Panc1 (cell line): ENCODE results near the gene NIPAL1. TPM values are rescaled to one million over a fixed set of nuclear protein-coding genes. Genes with fewer than 3 reads are reported as not detected.

Experiments
- ATAC-seq: fragments of 200-7000 bp; cut with Tn5 transposase; 2 replicates; pipeline ENCODE4 v1.9.1; 2020; ENCODE audit warnings: mild to moderate bottlenecking, moderate library complexity
- BruUV-seq: library from RNA; stranded (reverse); fragments of 400-500 nt; replicated peaks from 2 replicates; lab custom pipeline; 2021; lab: Mats Ljungman, UMichigan
- CTCF ChIA-PET: fragments of 300-600 bp; sonication (Branson Sonifier 250); formaldehyde crosslinking; loops from one replicate; lab custom pipeline; 2022; ENCODE audit warnings: antibody characterized with exemption; lab: Charles Lee
- POLR2A ChIA-PET: fragments of 300-600 bp; sonication (Branson Sonifier 250); formaldehyde crosslinking; loops from one replicate; lab custom pipeline; 2022; ENCODE audit warnings: antibody characterized with exemption; lab: Charles Lee
- DNase-seq: peaks from one replicate; pipeline ENCODE4 v3.0.0-alpha.2; 2010; ENCODE audit warnings: low read depth, low spot score
- H3K27ac ChIP-seq: 2 replicates; pipeline ENCODE4 v1.5.1; 2011; ENCODE audit warnings: mild to moderate bottlenecking, low read length, inconsistent platforms
- H3K27me3 ChIP-seq: fragments of 200-500 bp; sonication (Bioruptor generic); 2 replicates; pipeline ENCODE4 v1.6.0; 2014; ENCODE audit warnings: low read length, inconsistent platforms; ENCODE audit not compliant: control insufficient read depth, insufficient read depth
- H3K36me3 ChIP-seq: fragments of 200-500 bp; sonication (Bioruptor generic); 2 replicates; pipeline ENCODE4 v1.5.1; 2014; ENCODE audit warnings: inconsistent platforms, mild to moderate bottlenecking, low read length, moderate library complexity; ENCODE audit not compliant: control insufficient read depth, insufficient read depth
- H3K4me1 ChIP-seq: 2 replicates; pipeline ENCODE4 v1.5.1; 2011; ENCODE audit warnings: inconsistent platforms, mild to moderate bottlenecking, low read length, moderate library complexity; ENCODE audit not compliant: control insufficient read depth, insufficient read depth
- H3K4me3 ChIP-seq, 2 experiments: 2 replicates each; pipeline ENCODE4 v1.5.1; 2011 to 2012; ENCODE audit warnings: low read depth in 2 of 2, low read length in 2 of 2, mild to moderate bottlenecking in 2 of 2, inconsistent platforms in 1 of 2, moderate library complexity in 1 of 2
- H3K9me3 ChIP-seq: fragments of 200-500 bp; sonication (Bioruptor generic); 2 replicates; pipeline ENCODE4 v1.5.1; 2014; ENCODE audit warnings: low read depth, mild to moderate bottlenecking, inconsistent platforms, low read length, moderate library complexity; ENCODE audit not compliant: control insufficient read depth, insufficient read depth
- CTCF ChIP-seq: fragments of 450-650 bp; IDR thresholded peaks from 2 replicates; pipeline ENCODE4 v1.5.1; 2017; ENCODE audit warnings: mild to moderate bottlenecking
- POLR2AphosphoS5 ChIP-seq: IDR thresholded peaks from 2 replicates; pipeline ENCODE4 v1.6.1; 2012; ENCODE audit warnings: mild to moderate bottlenecking, low read depth, low read length, moderate library complexity
- REST ChIP-seq, 2 experiments: IDR thresholded peaks; 2 replicates each; pipeline ENCODE4 v1.6.1; 2011 to 2012; ENCODE audit warnings: low read depth in 2 of 2, control low read depth in 1 of 2, low read length in 1 of 2, mild to moderate bottlenecking in 1 of 2, moderate library complexity in 1 of 2; ENCODE audit not compliant: insufficient read depth in 1 of 2
- SIN3A ChIP-seq: IDR thresholded peaks from 2 replicates; pipeline ENCODE4 v1.6.1; 2012; ENCODE audit warnings: low read depth, mild to moderate bottlenecking, low read length, moderate library complexity, borderline replicate concordance; ENCODE audit not compliant: insufficient read depth
- TCF7L2 ChIP-seq: IDR thresholded peaks from 2 replicates; pipeline ENCODE4 v1.6.1; 2011; ENCODE audit warnings: mild to moderate bottlenecking, low read depth, low read length, inconsistent platforms
- in situ Hi-C: cut with HindIII; loops from 2 replicates; pipeline ENCODE4 v1.10.0; 2016; ENCODE audit warnings: low sequenced_read_pairs, low pct_unique_long_range_greater_than_20kb
- intact Hi-C: fragments of 100-400 bp; cut with micrococcal nuclease; formaldehyde crosslinking; loops from one replicate; pipeline ENCODE4 v1.10.0; 2022; ENCODE audit not compliant: unreplicated experiment
- total RNA-seq: library from RNA; stranded (reverse); gene quantifications from one replicate; pipeline ENCODE4 v1.2.1, GENCODE V29; 2021; ENCODE audit not compliant: unreplicated experiment

NIPAL1 gene
- total RNA-seq, 1 experiment from 2014 or later: 0.82 TPM

- ATAC-seq: no peak
- no peak for TF ChIP-seq CTCF
- TF ChIP-seq POLR2AphosphoS5: no peak
- no peak for TF ChIP-seq TCF7L2
Observed at GRCh38 chr4:48025005-48025404, 8.4 kb downstream of the NIPAL1 start.

GRCh38 chr4:48027653-48028052 is 11.1 kb downstream of the NIPAL1 start:
- intact Hi-C loops (no loop called here), in situ Hi-C loops (no loop called here)
- no peak for ATAC-seq
- H3K4me1 ChIP-seq: no peaks in the 10 kb centered on the region
- TF ChIP-seq SIN3A (no peak), TCF7L2 (no peak), POLR2AphosphoS5 (no peak), CTCF (no peak), REST (IDR thresholded peaks at IDR 0.05; ENCODE audit: insufficient read depth in 1 of 2, low read depth in 2 of 2, low read length in 1 of 2) (no peak)
- ChIA-PET CTCF (no interaction called here), POLR2A (no interaction called here)
- H3K4me3 ChIP-seq: no peak overlapping the region
- DNase-seq: no peak
- no TSS peak for BruUV-seq
- no peaks in the 10 kb centered on the region for H3K27me3 ChIP-seq
- H3K27ac ChIP-seq: no peak overlapping the region
- H3K9me3 ChIP-seq: no peaks in the 10 kb centered on the region
- no peaks in the 10 kb centered on the region for H3K36me3 ChIP-seq

More at GRCh38 chr4:48025005-48025404, 8.4 kb downstream of the NIPAL1 start:
- H3K4me1 ChIP-seq: no peaks in the 10 kb centered on the region
- H3K27me3 ChIP-seq: no peaks in the 10 kb centered on the region
- H3K27ac ChIP-seq: no peak overlapping the region
- in situ Hi-C loops: no loop called here
- intact Hi-C loops: no loop called here
- no peaks in the 10 kb centered on the region for H3K9me3 ChIP-seq
- BruUV-seq: no TSS peak
- no peak for DNase-seq
- H3K4me3 ChIP-seq: no peak overlapping the region
- ChIA-PET POLR2A (no interaction called here), CTCF (no interaction called here)
- no peaks in the 10 kb centered on the region for H3K36me3 ChIP-seq
